Measurements from ENCODE around the gene DLGAP1.

- TF ChIP-seq ZNF565 (CRISPR knock-in tag; conservative IDR thresholded peaks at IDR 0.05; ENCODE audit: low read depth) (no peak), RARB (CRISPR knock-in tag; IDR thresholded peaks at IDR 0.05) (no peak), CREB5 (CRISPR knock-in tag; IDR thresholded peaks at IDR 0.05; ENCODE audit: low read depth) (no peak), ZNF70 (CRISPR knock-in tag; IDR thresholded peaks at IDR 0.05) (no peak), TSHZ2 (CRISPR knock-in tag; IDR thresholded peaks at IDR 0.05) (no peak), ARNTL (CRISPR knock-in tag; IDR thresholded peaks at IDR 0.05; ENCODE audit: borderline replicate concordance, low read depth) (no peak), SNAI2 (CRISPR knock-in tag; IDR thresholded peaks at IDR 0.05) (no peak), GLIS3 (CRISPR knock-in tag; IDR thresholded peaks at IDR 0.05) (no peak), ZFP30 (CRISPR knock-in tag; IDR thresholded peaks at IDR 0.05) (no peak), OSR1 (CRISPR knock-in tag; IDR thresholded peaks at IDR 0.05) (no peak), ZFP3 (CRISPR knock-in tag; IDR thresholded peaks at IDR 0.05) (no peak), CSRNP3 (CRISPR knock-in tag; IDR thresholded peaks at IDR 0.05) (no peak), PATZ1 (CRISPR knock-in tag; IDR thresholded peaks at IDR 0.05; ENCODE audit: borderline replicate concordance) (no peak)
Measured at GRCh38 chr18:3655254-3656050, 799.7 kb downstream of the DLGAP1 start.

Data from SK-N-SH treated with all-trans-retinoic acid at 6 μM for 48 hours (cell line).